HG02798 (cell line): ENCODE data around the gene WWOX.

ENCODE experiments used
- ATAC-seq: cut with Tn5 transposase; IDR thresholded peaks from one replicate; pipeline ENCODE4 v1.9.1; 2021; ENCODE audit warnings: mild to moderate bottlenecking; ENCODE audit not compliant: unreplicated experiment, poor library complexity

The WWOX gene

GRCh38 chr16:78895681-78896080 is 796.2 kb downstream of the WWOX start:
- ATAC-seq, result no peak

DNA sequence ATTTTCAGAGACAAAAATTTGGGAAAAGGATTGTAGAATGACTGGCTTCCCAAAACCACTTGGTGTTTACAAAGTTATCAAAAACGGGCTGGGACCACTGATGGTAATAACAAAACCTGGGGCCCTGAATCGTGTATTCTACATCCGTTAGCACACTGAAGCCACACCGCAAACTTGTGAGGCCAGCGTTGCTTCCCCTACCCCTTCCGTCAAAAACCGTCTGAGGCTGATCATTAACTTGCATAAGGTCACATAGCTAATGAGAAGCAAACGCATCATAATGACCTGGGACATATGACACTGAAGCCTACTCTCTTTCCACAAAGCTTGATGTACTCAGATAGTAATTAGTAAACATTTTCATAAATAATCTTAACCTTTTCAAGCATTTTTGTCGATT is 796.8 kb downstream of the WWOX start:
- no peak for ATAC-seq

DNA sequence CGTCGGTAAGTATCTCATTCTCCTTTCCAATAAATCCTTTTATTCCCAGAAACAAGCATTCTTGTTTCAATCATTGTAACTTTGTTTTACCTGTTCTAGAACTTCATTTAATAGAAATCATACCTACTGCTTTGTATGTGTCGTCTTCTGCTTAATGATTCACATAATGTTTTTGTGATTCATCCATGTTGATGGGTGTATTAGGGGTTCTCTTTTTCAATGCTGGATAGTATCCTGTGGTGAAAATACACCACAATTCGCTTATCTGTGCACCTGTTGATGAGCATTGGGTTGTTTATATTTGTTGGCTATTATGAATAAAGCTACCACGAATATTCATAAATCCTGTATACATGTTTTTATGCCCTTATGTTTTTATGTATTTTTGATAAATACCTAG is 797.8 kb downstream of the WWOX start:
- ATAC-seq, result no peak

- no peak for ATAC-seq
Observed at GRCh38 chr16:78900044-78900811, 800.8 kb downstream of the WWOX start.

GRCh38 chr16:78900966-78901365 is 801.5 kb downstream of the WWOX start:
- ATAC-seq, result no peak

DNA sequence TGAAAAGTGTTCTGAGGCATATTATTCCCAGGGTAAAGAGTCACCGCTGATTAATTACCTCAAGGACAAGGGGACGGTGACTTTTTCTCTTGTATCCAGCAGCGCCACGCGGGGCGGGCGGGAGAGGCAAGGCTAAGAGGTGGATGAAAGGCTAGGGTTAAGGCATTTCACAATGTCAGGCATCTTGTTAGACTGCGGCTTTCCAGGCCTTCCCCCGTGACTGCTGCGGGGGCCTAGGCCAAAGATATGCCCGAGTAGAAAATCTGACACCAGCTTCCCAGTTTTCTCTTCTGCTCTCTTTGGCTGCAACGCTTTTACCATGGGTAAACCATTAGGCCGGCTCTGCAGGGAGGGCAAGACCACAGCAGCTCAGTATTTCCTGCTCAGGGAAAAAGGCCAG is 802.9 kb downstream of the WWOX start:
- no peak for ATAC-seq

- no peak for ATAC-seq
Observed at GRCh38 chr16:78903237-78903636, 803.8 kb downstream of the WWOX start.

GRCh38 chr16:78903843-78904242 is 804.4 kb downstream of the WWOX start:
- ATAC-seq, result no peak

DNA sequence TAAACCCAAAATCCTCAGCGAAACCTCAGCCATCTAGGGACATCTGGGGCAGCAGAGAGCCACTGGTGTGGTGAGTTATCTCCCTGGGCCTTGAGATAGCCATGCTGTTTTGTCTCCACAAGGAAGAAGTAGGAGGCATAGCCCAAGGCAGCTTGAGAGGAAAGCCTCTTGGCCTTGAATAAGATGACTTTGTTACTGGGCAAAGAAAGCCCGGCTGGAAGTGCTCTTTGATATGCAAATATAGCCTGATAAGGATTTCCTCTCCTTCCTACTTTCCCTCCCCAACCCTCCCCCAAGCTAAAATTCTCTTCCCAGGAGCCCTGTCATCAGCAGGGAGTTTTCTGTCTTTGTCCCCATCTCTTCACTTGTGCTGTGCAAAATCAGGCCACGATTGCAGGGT is 806.7 kb downstream of the WWOX start:
- no peak for ATAC-seq

DNA sequence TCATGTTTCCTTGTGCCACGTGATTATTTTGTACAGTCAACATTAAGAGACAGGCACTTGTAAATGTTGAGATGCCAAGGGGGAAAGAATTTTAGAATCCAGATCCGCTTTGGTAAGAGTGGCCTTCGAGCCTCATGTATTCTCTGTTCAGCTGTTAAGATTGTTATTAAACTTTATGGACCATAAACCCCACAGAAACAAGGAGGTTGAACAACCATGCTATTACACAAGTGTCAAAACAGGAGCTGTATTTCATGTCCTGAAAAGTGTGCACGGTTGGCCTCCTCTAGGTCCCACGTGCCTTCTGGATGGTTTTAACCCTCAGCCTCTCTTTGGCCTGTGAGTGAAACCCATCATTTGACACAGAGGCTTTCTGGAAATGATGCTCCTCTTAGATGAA is 809.8 kb downstream of the WWOX start:
- ATAC-seq, result no peak

GRCh38 chr16:78915811-78916345 is 816.4 kb downstream of the WWOX start:
- no peak for ATAC-seq

- no peak for ATAC-seq
Observed at GRCh38 chr16:78916928-78917545, 817.6 kb downstream of the WWOX start.

- ATAC-seq, result no peak
Observed at GRCh38 chr16:78918805-78919305, 819.4 kb downstream of the WWOX start.

DNA sequence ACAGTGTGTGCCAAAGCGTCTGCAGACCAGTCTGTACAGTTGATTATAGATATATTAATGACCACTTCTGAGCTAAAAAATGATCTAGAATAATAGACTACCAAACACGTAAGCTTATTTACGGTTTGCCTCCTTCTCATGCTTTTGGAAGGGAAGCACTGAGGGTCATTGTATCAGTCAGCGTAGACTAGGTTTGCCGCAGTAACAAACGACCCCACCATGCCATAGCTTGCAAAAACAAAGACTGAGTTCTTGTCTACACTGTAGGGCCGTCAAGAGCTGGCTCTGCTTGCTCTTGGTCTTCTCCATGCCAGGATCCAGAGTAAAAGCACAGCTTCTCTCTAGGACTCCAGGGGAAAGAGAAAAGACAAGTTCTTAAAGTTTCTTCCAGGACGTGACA is 820.4 kb downstream of the WWOX start:
- no peak for ATAC-seq

GRCh38 chr16:78920621-78921020 is 821.2 kb downstream of the WWOX start:
- ATAC-seq, result no peak

GRCh38 chr16:78925083-78925767 is 825.8 kb downstream of the WWOX start:
- ATAC-seq, result peak; percentile 53

GRCh38 chr16:78926723-78927210 is 827.3 kb downstream of the WWOX start:
- no peak for ATAC-seq

- no peak for ATAC-seq
Observed at GRCh38 chr16:78927766-78928165, 828.3 kb downstream of the WWOX start.

GRCh38 chr16:78929841-78930240 is 830.4 kb downstream of the WWOX start:
- ATAC-seq, result no peak

- ATAC-seq, result no peak
Observed at GRCh38 chr16:78930561-78930960, 831.1 kb downstream of the WWOX start.

GRCh38 chr16:78931267-78931666 is 831.8 kb downstream of the WWOX start:
- ATAC-seq, result no peak
